Kasumi-1 (cell line): Measurements from ENCODE around the gene CIAO2B.

Experiments used
- DNase-seq, 2 experiments: peaks; one replicate each; lab custom pipeline; 2025; lab: John Stamatoyannopoulos, UW

CIAO2B gene

GRCh38 chr16:66886321-66886720, 47.9 kb downstream of the CIAO2B start:
- no peak for DNase-seq

DNA sequence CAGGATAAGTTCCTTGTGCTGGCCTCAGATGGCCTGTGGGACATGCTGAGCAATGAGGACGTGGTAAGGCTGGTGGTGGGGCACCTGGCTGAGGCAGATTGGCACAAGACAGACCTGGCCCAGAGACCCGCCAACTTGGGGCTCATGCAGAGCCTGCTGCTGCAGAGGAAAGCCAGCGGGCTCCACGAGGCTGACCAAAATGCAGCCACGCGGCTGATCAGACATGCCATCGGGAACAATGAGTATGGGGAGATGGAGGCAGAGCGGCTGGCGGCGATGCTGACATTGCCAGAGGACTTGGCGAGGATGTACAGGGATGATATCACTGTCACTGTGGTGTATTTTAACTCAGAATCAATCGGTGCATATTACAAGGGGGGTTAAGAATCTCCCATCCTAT, 48.7 kb downstream of the CIAO2B start:
- DNase-seq: no peak

GRCh38 chr16:66882702-66883101, 51.5 kb downstream of the CIAO2B start:
- DNase-seq: no peak
